OCI-LY7 (cell line): ENCODE measurements around the gene MAPK12. TPM values are rescaled to one million over a fixed set of nuclear protein-coding genes. Genes with fewer than 3 reads are reported as not detected.

Experiments
- BruUV-seq: library from RNA; stranded (reverse); fragments of 400-500 nt; replicated peaks from 2 replicates; lab custom pipeline; 2021; lab: Mats Ljungman, UMichigan
- CTCF ChIA-PET: fragments of 300-600 bp; sonication (Branson Sonifier 250); formaldehyde crosslinking; loops from one replicate; lab custom pipeline; 2022; ENCODE audit warnings: antibody characterized with exemption; ENCODE audit not compliant: unreplicated experiment; lab: Charles Lee
- POLR2A ChIA-PET: fragments of 300-600 bp; sonication (Branson Sonifier 250); formaldehyde crosslinking; loops from one replicate; lab custom pipeline; 2022; ENCODE audit warnings: antibody characterized with exemption; lab: Charles Lee
- DNase-seq: peaks from one replicate; pipeline ENCODE4 v3.0.0-alpha.2; 2015; ENCODE audit warnings: low spot score
- H2AFZ ChIP-seq: fragments of 200-600 bp; sonication (generic), shearing (Covaris generic); 2 replicates; pipeline ENCODE4 v1.6.1; 2014; ENCODE audit warnings: mild to moderate bottlenecking, antibody characterized with exemption, low read length, moderate library complexity
- H3K27ac ChIP-seq: fragments of 200-600 bp; sonication (generic); 2 replicates; pipeline ENCODE4 v1.5.1; 2014; ENCODE audit warnings: mixed run types, low read depth, mild to moderate bottlenecking, moderate library complexity, low read length, inconsistent platforms; ENCODE audit not compliant: poor library complexity, severe bottlenecking
- H3K36me3 ChIP-seq: fragments of 200-600 bp; sonication (generic); 2 replicates; pipeline ENCODE4 v1.6.1; 2014; ENCODE audit warnings: mild to moderate bottlenecking, antibody characterized with exemption, low read length, moderate library complexity, mixed read lengths; ENCODE audit not compliant: insufficient read depth
- H3K4me1 ChIP-seq: fragments of 200-600 bp; sonication (generic); 2 replicates; pipeline ENCODE4 v1.5.1; 2014; ENCODE audit warnings: mild to moderate bottlenecking, low read length; ENCODE audit not compliant: insufficient read depth, poor library complexity, severe bottlenecking
- H3K4me2 ChIP-seq: fragments of 200-600 bp; sonication (generic); 2 replicates; pipeline ENCODE4 v1.6.1; 2014; ENCODE audit warnings: mild to moderate bottlenecking, low read length
- H3K4me3 ChIP-seq: fragments of 200-600 bp; sonication (generic); 2 replicates; pipeline ENCODE4 v1.5.1; 2014; ENCODE audit warnings: mild to moderate bottlenecking, low read depth, low read length; ENCODE audit not compliant: poor library complexity, severe bottlenecking
- H3K79me2 ChIP-seq: fragments of 200-600 bp; sonication (generic); 2 replicates; pipeline ENCODE4 v1.6.1; 2016; ENCODE audit warnings: low read depth, mild to moderate bottlenecking, low read length, moderate library complexity, mixed read lengths; ENCODE audit not compliant: insufficient read depth
- H3K9me2 ChIP-seq: fragments of 200-600 bp; sonication (generic); 2 replicates; pipeline ENCODE4 v1.6.1; 2016; ENCODE audit warnings: mild to moderate bottlenecking, low read length, mixed read lengths; ENCODE audit not compliant: insufficient read depth
- H3K9me3 ChIP-seq: fragments of 200-600 bp; sonication (generic); 2 replicates; pipeline ENCODE4 v1.6.1; 2014; ENCODE audit warnings: mild to moderate bottlenecking, mixed run types, low read length, mixed read lengths
- H4K20me1 ChIP-seq: fragments of 200-600 bp; sonication (generic); 2 replicates; pipeline ENCODE4 v1.6.1; 2014; ENCODE audit warnings: mild to moderate bottlenecking, antibody characterized with exemption, low read length, moderate library complexity, mixed read lengths; ENCODE audit not compliant: insufficient read depth
- CTCF ChIP-seq: fragments of 200-600 bp; sonication (generic); conservative IDR thresholded peaks from 2 replicates; pipeline ENCODE4 v1.5.1; 2014; ENCODE audit warnings: mild to moderate bottlenecking, antibody characterized with exemption, low read length, moderate library complexity, mixed read lengths
- EZH2phosphoT487 ChIP-seq: fragments of 200-600 bp; sonication (generic); IDR thresholded peaks from 2 replicates; pipeline ENCODE4 v1.6.1; 2018; ENCODE audit warnings: low read depth, borderline replicate concordance, mild to moderate bottlenecking, mixed run types, antibody characterized with exemption, low read length, moderate library complexity, mixed read lengths
- intact Hi-C: fragments of 100-400 bp; cut with micrococcal nuclease; formaldehyde crosslinking; loops from one replicate; pipeline ENCODE4 v1.10.0; 2022; ENCODE audit not compliant: unreplicated experiment
- total RNA-seq, 2 experiments: library from RNA; depleted of rRNA in 1 of 2; stranded (reverse); fragments of >200 nt in 1 of 2; shearing (Covaris generic) in 1 of 2; gene quantifications; 2 replicates each; pipeline ENCODE4 v1.2.3, GENCODE V29; 2014 to 2022

MAPK12 gene
- total RNA-seq, 2 experiments from 2014 or later = 84.9 to 93.6 TPM

- no peak overlapping the region for H2AFZ ChIP-seq
- no peak for DNase-seq
- H3K27ac ChIP-seq = no peak overlapping the region
- ChIA-PET CTCF (no interaction called here), POLR2A (no interaction called here)
- H3K4me2 ChIP-seq = no peak overlapping the region
- no peak overlapping the region for H3K4me3 ChIP-seq
- no peak for TF ChIP-seq CTCF
- TF ChIP-seq EZH2phosphoT487 = no peak
- peaks cover 37% of the 10 kb centered on the region for H3K36me3 ChIP-seq
- peaks cover 10% of the 10 kb centered on the region for H3K4me1 ChIP-seq
- BruUV-seq = no TSS peak
- no peaks in the 10 kb centered on the region for H3K9me3 ChIP-seq
- intact Hi-C loops = no loop called here
- peaks cover 15% of the 10 kb centered on the region for H3K79me2 ChIP-seq
- no peaks in the 10 kb centered on the region for H4K20me1 ChIP-seq
- H3K9me2 ChIP-seq = no peaks in the 10 kb centered on the region
Measured at GRCh38 chr22:50257041-50257440, 4.4 kb downstream of the MAPK12 start.

GRCh38 chr22:50256258-50256862 lies 5.1 kb downstream of the MAPK12 start:
- DNase-seq = no peak
- Histone ChIP-seq H3K9me2 (no peaks in the 10 kb centered on the region), H4K20me1 (no peaks in the 10 kb centered on the region), H2AFZ (no peak overlapping the region), H3K9me3 (no peaks in the 10 kb centered on the region), H3K4me2 (no peak overlapping the region), H3K36me3 (peaks cover 37% of the 10 kb centered on the region), H3K79me2 (peaks cover 15% of the 10 kb centered on the region), H3K4me1 (peaks cover 13% of the 10 kb centered on the region), H3K27ac (no peak overlapping the region), H3K4me3 (no peak overlapping the region)
- no TSS peak for BruUV-seq
- no peak for TF ChIP-seq CTCF
- intact Hi-C loops = no loop called here
- POLR2A ChIA-PET = no interaction called here
- CTCF ChIA-PET = no interaction called here

- no TSS peak for BruUV-seq
- DNase-seq = no peak
- H3K4me2 ChIP-seq = no peak overlapping the region
- ChIA-PET POLR2A (interaction anchor here (0.6 kb wide), 1 partner anchor 196 kb away, joined by 3 read pairs; no protein-coding TSS in a partner anchor), CTCF (no interaction called here)
- no peak overlapping the region for H2AFZ ChIP-seq
- H3K9me2 ChIP-seq = no peaks in the 10 kb centered on the region
- H3K9me3 ChIP-seq = no peaks in the 10 kb centered on the region
- intact Hi-C loops = no loop called here
- peaks cover 37% of the 10 kb centered on the region for H3K36me3 ChIP-seq
- H3K79me2 ChIP-seq = peaks cover 11% of the 10 kb centered on the region
- H3K27ac ChIP-seq = no peak overlapping the region
- TF ChIP-seq CTCF (no peak), EZH2phosphoT487 (no peak)
- no peaks in the 10 kb centered on the region for H4K20me1 ChIP-seq
- H3K4me3 ChIP-seq = no peak overlapping the region
- peaks cover 14% of the 10 kb centered on the region for H3K4me1 ChIP-seq
Measured at GRCh38 chr22:50255607-50256006, 5.9 kb downstream of the MAPK12 start.
